Measurements from ENCODE around the gene SPACA5. TPM values are rescaled to one million over a fixed set of nuclear protein-coding genes. Genes with fewer than 3 reads are reported as not detected.
"Not testable (repeated sequence)": the region's sequence is repeated elsewhere in the genome, so short reads cannot be mapped to it uniquely, and the experiment has no call there.

Gene SPACA5
- total RNA-seq, 2 donors from 2014 or later, result not detected

DNA sequence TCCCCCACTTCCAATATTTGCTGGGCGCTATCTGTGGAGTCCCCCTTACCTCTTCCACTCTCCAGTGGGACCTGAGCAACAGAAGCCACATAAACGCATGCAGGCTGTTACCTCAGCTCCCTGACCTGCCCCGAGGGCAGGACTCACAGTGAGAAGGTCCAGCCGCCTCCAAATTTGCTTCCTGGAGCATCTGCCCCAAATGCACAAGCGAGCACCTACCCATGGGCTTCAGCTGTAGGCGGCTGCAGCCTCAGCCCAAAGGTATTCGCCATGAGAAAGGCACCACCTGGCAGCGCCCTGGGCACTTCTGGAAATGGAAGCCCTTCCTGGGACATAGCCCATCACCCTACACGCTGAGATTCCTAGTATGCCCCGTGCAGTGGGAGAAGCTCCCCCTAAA is 23.4 kb downstream of the SPACA5 start:
- Mint-ChIP-seq H3K4me3 (no peak overlapping the region), H3K36me3 (ENCODE audit: low read depth) (no peaks in the 10 kb centered on the region), H3K4me1 (peaks cover 7% of the 10 kb centered on the region), H3K27me3 (no peaks in the 10 kb centered on the region), H3K27ac (no peak overlapping the region)
- ATAC-seq (no peak), DNase-seq (no peak)
- no peaks in the 10 kb centered on the region for H3K9me3 ChIP-seq (ENCODE audit: control insufficient read depth, low read length, poor library complexity, severe bottlenecking)

DNA sequence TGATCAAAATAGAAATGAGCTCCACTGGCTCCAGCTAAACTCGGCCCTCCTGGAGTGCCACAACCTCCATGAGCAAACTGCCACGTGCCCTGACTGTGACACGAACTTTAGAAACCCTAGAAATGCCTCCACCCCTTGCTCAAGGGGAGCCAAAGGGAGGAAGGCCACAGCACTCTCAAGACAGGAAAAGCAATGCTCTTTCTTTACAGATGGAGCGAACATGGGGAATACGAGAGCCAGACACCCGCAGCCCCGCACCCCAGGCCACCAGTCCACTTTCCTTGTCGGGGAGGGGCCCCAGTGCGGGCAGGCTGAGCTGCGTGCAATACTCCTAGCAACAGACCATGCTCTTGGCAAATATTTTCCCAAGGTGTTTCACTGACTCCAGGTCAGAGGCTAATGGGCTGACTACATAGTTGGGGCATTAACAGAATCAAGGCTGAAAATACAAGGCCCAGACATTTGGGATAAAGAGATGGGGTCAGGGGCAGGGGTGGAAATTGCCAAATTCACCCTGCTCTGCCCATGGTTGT is 23.9 kb downstream of the SPACA5 start:
- not testable (repeated sequence) for H3K4me1 Mint-ChIP-seq; H3K9me3 ChIP-seq (ENCODE audit: control insufficient read depth, low read length, poor library complexity, severe bottlenecking); H3K4me3 Mint-ChIP-seq; ATAC-seq; H3K27me3 Mint-ChIP-seq; H3K27ac Mint-ChIP-seq; H3K36me3 Mint-ChIP-seq (ENCODE audit: low read depth); DNase-seq

GRCh38 chrX:48035891-48036290 is 29.1 kb downstream of the SPACA5 start:
- DNase-seq (no peak), ATAC-seq (no peak)
- H3K4me3 Mint-ChIP-seq, result no peak overlapping the region
- H3K27me3 Mint-ChIP-seq, result no peaks in the 10 kb centered on the region
- H3K4me1 Mint-ChIP-seq, result no peaks in the 10 kb centered on the region
- no peak overlapping the region for H3K27ac Mint-ChIP-seq
- no peaks in the 10 kb centered on the region for H3K9me3 ChIP-seq (ENCODE audit: control insufficient read depth, low read length, poor library complexity, severe bottlenecking)
- H3K36me3 Mint-ChIP-seq (ENCODE audit: low read depth), result no peaks in the 10 kb centered on the region

GRCh38 chrX:48043056-48043455 is 36.3 kb downstream of the SPACA5 start:
- H3K9me3 ChIP-seq (ENCODE audit: control insufficient read depth, low read length, poor library complexity, severe bottlenecking), result no peaks in the 10 kb centered on the region
- no peaks in the 10 kb centered on the region for H3K27me3 Mint-ChIP-seq
- no peaks in the 10 kb centered on the region for H3K4me1 Mint-ChIP-seq
- DNase-seq (no peak), ATAC-seq (no peak)
- H3K27ac Mint-ChIP-seq, result no peak overlapping the region
- H3K4me3 Mint-ChIP-seq, result no peak overlapping the region
- H3K36me3 Mint-ChIP-seq (ENCODE audit: low read depth), result peaks cover 4% of the 10 kb centered on the region

- ATAC-seq, result no peak
- no peak for DNase-seq
- peaks cover 4% of the 10 kb centered on the region for H3K36me3 Mint-ChIP-seq (ENCODE audit: low read depth)
- H3K4me1 Mint-ChIP-seq, result no peaks in the 10 kb centered on the region
- H3K27ac Mint-ChIP-seq, result no peak overlapping the region
- no peaks in the 10 kb centered on the region for H3K9me3 ChIP-seq (ENCODE audit: control insufficient read depth, low read length, poor library complexity, severe bottlenecking)
- H3K27me3 Mint-ChIP-seq, result no peaks in the 10 kb centered on the region
- H3K4me3 Mint-ChIP-seq, result no peak overlapping the region
Measured at GRCh38 chrX:48045410-48046311, 38.9 kb downstream of the SPACA5 start.

DNA sequence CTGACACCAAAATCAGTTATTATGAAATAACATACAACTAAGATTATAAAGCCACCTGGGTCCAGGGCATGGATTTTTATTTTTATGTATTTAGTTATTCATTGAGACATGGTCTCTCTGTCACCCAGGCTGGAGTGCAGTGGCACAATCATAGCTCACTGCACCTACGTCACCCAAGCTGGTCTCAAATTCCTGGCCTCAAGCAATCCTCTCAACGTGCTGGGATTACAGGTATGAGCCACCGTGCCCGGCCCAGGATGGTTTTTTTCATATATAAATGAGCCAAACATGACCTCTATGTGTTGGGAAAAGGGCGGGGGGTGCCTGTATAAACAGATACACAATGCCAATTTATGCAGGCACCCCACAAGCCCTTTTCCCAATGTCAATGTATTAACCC is 40.1 kb downstream of the SPACA5 start:
- no peaks in the 10 kb centered on the region for H3K9me3 ChIP-seq (ENCODE audit: control insufficient read depth, low read length, poor library complexity, severe bottlenecking)
- ATAC-seq (no peak), DNase-seq (no peak)
- Mint-ChIP-seq H3K4me1 (no peaks in the 10 kb centered on the region), H3K36me3 (ENCODE audit: low read depth) (peaks cover 5% of the 10 kb centered on the region), H3K4me3 (no peak overlapping the region), H3K27ac (no peak overlapping the region), H3K27me3 (no peaks in the 10 kb centered on the region)

DNA sequence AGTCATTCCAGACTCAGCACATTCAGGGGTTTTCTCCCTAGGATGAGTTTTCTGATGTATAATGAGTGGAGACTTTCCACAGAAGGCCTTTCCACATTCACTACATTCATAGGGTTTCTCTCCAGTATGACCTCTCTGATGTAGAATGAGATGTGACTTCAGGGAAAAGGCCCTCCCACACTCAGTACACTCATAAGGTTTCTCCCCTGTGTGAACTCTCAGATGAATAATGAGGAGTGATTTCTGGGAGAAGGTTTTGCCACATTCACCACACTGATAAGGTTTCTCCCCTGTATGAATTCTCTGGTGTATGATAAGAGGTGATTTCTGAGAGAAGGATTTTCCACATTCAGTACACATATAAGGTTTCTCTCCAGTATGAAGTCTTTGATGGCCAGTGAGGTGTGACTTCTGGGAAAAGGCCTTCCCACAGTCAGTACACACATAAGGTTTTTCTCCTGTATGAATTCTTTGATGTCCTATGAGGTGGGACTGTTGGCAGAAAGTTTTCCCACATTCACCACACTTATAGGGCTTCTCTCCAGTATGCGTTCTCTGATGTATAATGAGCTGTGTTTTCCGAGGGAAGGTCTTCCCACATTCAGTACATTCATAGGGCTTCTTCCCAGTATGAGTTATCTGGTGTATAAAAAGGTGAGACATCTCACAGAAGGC is 52.0 kb downstream of the SPACA5 start:
- no peak overlapping the region for H3K4me3 Mint-ChIP-seq

DNA sequence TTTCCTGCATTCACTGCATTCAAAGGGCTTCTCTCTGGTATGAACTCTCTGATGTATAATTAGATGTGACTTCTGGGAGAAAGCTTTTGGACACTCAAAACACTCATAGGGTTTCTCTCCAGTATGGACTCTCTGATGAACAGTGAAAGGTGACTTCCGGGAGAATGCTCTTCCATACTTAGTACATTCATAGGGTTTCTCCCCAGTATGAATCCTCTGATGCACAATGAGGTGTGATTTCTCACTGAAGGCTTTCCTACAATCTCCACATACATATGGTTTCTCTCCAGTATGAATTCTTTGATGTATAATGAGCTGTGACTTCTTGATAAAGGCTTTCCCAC is 52.5 kb downstream of the SPACA5 start:
- Mint-ChIP-seq H3K27ac (no peak overlapping the region), H3K4me3 (no peak overlapping the region), H3K27me3 (no peaks in the 10 kb centered on the region), H3K36me3 (ENCODE audit: low read depth) (peaks cover 8% of the 10 kb centered on the region), H3K4me1 (no peaks in the 10 kb centered on the region)
- H3K9me3 ChIP-seq (ENCODE audit: control insufficient read depth, low read length, poor library complexity, severe bottlenecking), result peaks cover 2% of the 10 kb centered on the region
- ATAC-seq (no peak), DNase-seq (no peak)

More for the DNA sequence above, 52.0 kb downstream of the SPACA5 start:
- ATAC-seq (no peak), DNase-seq (no peak)
- Mint-ChIP-seq H3K27ac (no peak overlapping the region), H3K27me3 (no peaks in the 10 kb centered on the region), H3K36me3 (ENCODE audit: low read depth) (peaks cover 8% of the 10 kb centered on the region), H3K4me1 (no peaks in the 10 kb centered on the region)
- peaks cover 2% of the 10 kb centered on the region for H3K9me3 ChIP-seq (ENCODE audit: control insufficient read depth, low read length, poor library complexity, severe bottlenecking)

Other genes starting within 250 kb of the SPACA5 start
- 10 to 100 TPM; 10.0 to 10.4 TPM for gene ZNF81, start 170.1 kb upstream of the SPACA5 start, total RNA-seq
- gene ZNF182, start 3.0 kb upstream of the SPACA5 start, total RNA-seq, result 1 to 10 TPM; 4.7 to 6.4 TPM
- gene ZNF630, start 64.7 kb downstream of the SPACA5 start, total RNA-seq, result 1 to 10 TPM; 1.3 to 2.1 TPM
- gene SPACA5B, start 123.6 kb downstream of the SPACA5 start, total RNA-seq, result not detected
- not detected for gene SSX5, start 189.8 kb downstream of the SPACA5 start, total RNA-seq
- gene SSX1, start 248.4 kb downstream of the SPACA5 start, total RNA-seq, result not detected

Data from T-helper 17 cell (primary cell).